ENCODE data around the gene PFDN1. TPM values are rescaled to one million over a fixed set of nuclear protein-coding genes. Genes with fewer than 3 reads are reported as not detected.

PFDN1 gene
- total and polyA plus RNA-seq, 10 of the 15 experiments (the other 5 are each of a cell fraction or from before 2014, with no cell fraction given), result 62.9 to 193 (median 102) TPM

DNA sequence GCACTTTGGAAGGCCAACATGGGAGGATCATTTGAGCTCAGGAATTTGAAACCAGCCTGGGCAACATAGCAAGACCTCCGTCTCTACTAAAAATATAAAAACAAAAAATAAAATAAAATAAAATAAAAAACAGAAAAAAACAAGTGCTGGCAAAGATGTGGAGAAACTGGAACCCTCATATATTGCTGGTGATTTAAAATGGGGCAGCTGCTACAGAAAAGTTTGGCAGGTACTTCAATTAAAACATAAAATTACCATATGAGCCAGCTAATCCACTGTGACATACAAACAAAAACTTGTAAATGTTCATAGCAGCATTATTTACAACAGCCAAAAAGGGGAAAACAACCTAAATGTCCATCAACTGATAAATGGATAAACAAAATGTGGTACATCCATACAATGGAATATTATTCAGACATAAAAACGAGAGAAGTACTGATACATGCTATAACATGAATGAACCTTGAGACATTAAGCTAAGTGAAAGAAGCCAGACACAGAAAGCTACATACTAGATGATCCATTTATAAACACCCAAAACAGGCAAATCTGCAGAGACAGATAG is 42.7 kb downstream of the PFDN1 start:
- TF ChIP-seq NRF1 (conservative IDR thresholded peaks at IDR 0.05; ENCODE audit: low read depth, low read length) (no peak), FOXM1 (IDR thresholded peaks at IDR 0.05; ENCODE audit: low read depth, low read length) (no peak), BHLHE40 (IDR thresholded peaks at IDR 0.05; ENCODE audit: borderline replicate concordance in 1 of 2, low read depth in 2 of 2, low read length in 1 of 2) (no peak), MEF2B (IDR thresholded peaks at IDR 0.05; ENCODE audit: partially characterized antibody, poor library complexity, severe bottlenecking) (no peak)
- Histone ChIP-seq H3K4me1 (ENCODE audit: control insufficient read depth, insufficient read depth, low read length) (peaks cover 3% of the 10 kb centered on the region), H3K4me3 (no peak overlapping the region), H3K9me3 (replicated peaks; ENCODE audit: control insufficient read depth, insufficient read depth, low read length) (no peaks in the 10 kb centered on the region), H3K4me2 (ENCODE audit: control insufficient read depth, insufficient read depth) (no peak overlapping the region), H3K36me3 (ENCODE audit: control insufficient read depth in 2 of 2, insufficient read depth in 2 of 2, low read length in 1 of 2) (peaks cover 0 to 10% of the 10 kb centered on the region in 2 experiments), H3K9ac (ENCODE audit: control insufficient read depth, insufficient read depth, low read length) (no peak overlapping the region), H2AFZ (ENCODE audit: control insufficient read depth, low read depth, low read length) (no peak overlapping the region), H3K27me3 (replicated peaks in 1 of 2; ENCODE audit: control insufficient read depth in 2 of 2, insufficient read depth in 2 of 2, low read length in 1 of 2) (no peaks in the 10 kb centered on the region), H3K27ac (ENCODE audit: control insufficient read depth, insufficient read depth) (no peak overlapping the region), H3K79me2 (ENCODE audit: control insufficient read depth, insufficient read depth, low read length) (peaks cover 4% of the 10 kb centered on the region), H4K20me1 (ENCODE audit: control insufficient read depth, insufficient read depth) (no peaks in the 10 kb centered on the region; the same call in 1 of the 2 replicates)
- no TSS peak for BruUV-seq (replicated peaks)
- 98% methylated on average over 2 of the region's 2 CpGs for WGBS (ENCODE audit: insufficient coverage, insufficient replicate concordance, low lambda C conversion rate, missing lambda C conversion rate)
- CTCF ChIA-PET, result interaction anchor here (0.8 to 4.0 kb wide), 6 partner anchors 9 to 113 kb away, joined by 3 to 35 read pairs (median 5); no protein-coding TSS in a partner anchor
- POLR2A ChIA-PET, result interaction anchor here (1.5 kb wide), 1 partner anchor 16 kb away, joined by 3 read pairs; no protein-coding TSS in a partner anchor
- no peak for ATAC-seq
- in situ Hi-C loops (cut with MboI) (no loop called here), intact Hi-C loops (cut with micrococcal nuclease; ENCODE audit: unreplicated experiment) (no loop called here)
- SMC1A ChIA-PET (ENCODE audit: uncharacterized antibody, unreplicated experiment), result interaction anchor here (1.0 to 1.3 kb wide), 4 partner anchors 10 to 85 kb away, joined by 3 to 6 read pairs (median 3); no protein-coding TSS in a partner anchor
- DNase-seq (ENCODE audit: low read depth, low spot score), result no peak
- RAD21 ChIA-PET (ENCODE audit: unreplicated experiment), result interaction anchor here (1.2 kb wide), 1 partner anchor 16 kb away, joined by 6 read pairs; no protein-coding TSS in a partner anchor
- no peak for FAIRE-seq

DNA sequence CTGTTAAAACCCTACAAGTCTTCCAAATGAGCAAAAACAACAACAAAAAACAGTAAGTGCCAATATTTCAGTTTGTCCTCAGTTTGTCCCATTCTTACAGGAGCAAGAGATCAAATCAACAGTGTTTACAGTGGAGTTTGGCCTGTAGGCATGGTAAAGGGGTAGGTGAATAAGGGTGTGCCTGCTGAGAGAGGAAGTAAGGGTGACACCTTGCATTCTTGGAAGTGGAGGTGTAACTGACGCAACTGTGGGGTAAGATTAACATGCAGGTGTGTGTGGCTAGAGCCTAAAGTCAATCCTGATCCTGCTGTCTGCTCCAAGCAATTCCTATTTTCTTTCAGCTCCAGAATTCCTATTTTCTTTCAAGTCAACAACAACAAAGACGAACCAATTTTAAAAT is 43.4 kb downstream of the PFDN1 start:
- POLR2A ChIA-PET, result interaction anchor here (1.5 kb wide), 1 partner anchor 16 kb away, joined by 3 read pairs; no protein-coding TSS in a partner anchor
- DNase-seq (ENCODE audit: low read depth, low spot score) (no peak), FAIRE-seq (no peak), ATAC-seq (no peak)
- no TSS peak for BruUV-seq (replicated peaks)
- H2AFZ ChIP-seq (ENCODE audit: control insufficient read depth, low read depth, low read length), result no peak overlapping the region
- no peak overlapping the region for H3K4me2 ChIP-seq (ENCODE audit: control insufficient read depth, insufficient read depth)
- H3K4me3 ChIP-seq, result no peak overlapping the region
- no peaks in the 10 kb centered on the region; the same call in 1 of the 2 replicates for H4K20me1 ChIP-seq (ENCODE audit: control insufficient read depth, insufficient read depth)
- 100% methylated on average over 2 of the region's 2 CpGs for WGBS (ENCODE audit: insufficient coverage, insufficient replicate concordance, low lambda C conversion rate, missing lambda C conversion rate)
- H3K27me3 ChIP-seq (replicated peaks in 1 of 2; ENCODE audit: control insufficient read depth in 2 of 2, insufficient read depth in 2 of 2, low read length in 1 of 2), result no peaks in the 10 kb centered on the region
- no peak overlapping the region for H3K9ac ChIP-seq (ENCODE audit: control insufficient read depth, insufficient read depth, low read length)
- in situ Hi-C loops (cut with MboI) (no loop called here), intact Hi-C loops (cut with micrococcal nuclease; ENCODE audit: unreplicated experiment) (loop anchor here (10.0 kb wide), 1 partner anchor 275 kb away; no protein-coding TSS in a partner anchor)
- H3K4me1 ChIP-seq (ENCODE audit: control insufficient read depth, insufficient read depth, low read length), result no peaks in the 10 kb centered on the region
- CTCF ChIA-PET, result interaction anchor here (0.8 to 4.0 kb wide), 6 partner anchors 8 to 104 kb away, joined by 3 to 35 read pairs (median 5); no protein-coding TSS in a partner anchor
- SMC1A ChIA-PET (ENCODE audit: uncharacterized antibody, unreplicated experiment), result interaction anchor here (1.0 to 1.3 kb wide), 2 partner anchors 9 to 12 kb away, joined by 3 to 6 read pairs; no protein-coding TSS in a partner anchor
- no peak overlapping the region for H3K27ac ChIP-seq (ENCODE audit: control insufficient read depth, insufficient read depth)
- no peaks in the 10 kb centered on the region for H3K9me3 ChIP-seq (replicated peaks; ENCODE audit: control insufficient read depth, insufficient read depth, low read length)
- peaks cover 0 to 10% of the 10 kb centered on the region in 2 experiments for H3K36me3 ChIP-seq (ENCODE audit: control insufficient read depth in 2 of 2, insufficient read depth in 2 of 2, low read length in 1 of 2)
- TF ChIP-seq, protein P1, sequence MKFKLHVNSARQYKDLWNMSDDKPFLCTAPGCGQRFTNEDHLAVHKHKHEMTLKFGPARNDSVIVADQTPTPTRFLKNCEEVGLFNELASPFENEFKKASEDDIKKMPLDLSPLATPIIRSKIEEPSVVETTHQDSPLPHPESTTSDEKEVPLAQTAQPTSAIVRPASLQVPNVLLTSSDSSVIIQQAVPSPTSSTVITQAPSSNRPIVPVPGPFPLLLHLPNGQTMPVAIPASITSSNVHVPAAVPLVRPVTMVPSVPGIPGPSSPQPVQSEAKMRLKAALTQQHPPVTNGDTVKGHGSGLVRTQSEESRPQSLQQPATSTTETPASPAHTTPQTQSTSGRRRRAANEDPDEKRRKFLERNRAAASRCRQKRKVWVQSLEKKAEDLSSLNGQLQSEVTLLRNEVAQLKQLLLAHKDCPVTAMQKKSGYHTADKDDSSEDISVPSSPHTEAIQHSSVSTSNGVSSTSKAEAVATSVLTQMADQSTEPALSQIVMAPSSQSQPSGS (IDR thresholded peaks at IDR 0.05; ENCODE audit: low read length), result no peak
- no peak for TF ChIP-seq ASH2L (IDR thresholded peaks at IDR 0.05; ENCODE audit: borderline replicate concordance, low read depth)
- RAD21 ChIA-PET (ENCODE audit: unreplicated experiment), result no interaction called here
- H3K79me2 ChIP-seq (ENCODE audit: control insufficient read depth, insufficient read depth, low read length), result peaks cover 1% of the 10 kb centered on the region
